ENCODE data around the gene TBX5. TPM values are rescaled to one million over a fixed set of nuclear protein-coding genes. Genes with fewer than 3 reads are reported as not detected.

Gene TBX5
- total and polyA plus RNA-seq, 2 of the 4 experiments (the other 2 are of a cell fraction), result 13.3 to 14.7 TPM

DNA sequence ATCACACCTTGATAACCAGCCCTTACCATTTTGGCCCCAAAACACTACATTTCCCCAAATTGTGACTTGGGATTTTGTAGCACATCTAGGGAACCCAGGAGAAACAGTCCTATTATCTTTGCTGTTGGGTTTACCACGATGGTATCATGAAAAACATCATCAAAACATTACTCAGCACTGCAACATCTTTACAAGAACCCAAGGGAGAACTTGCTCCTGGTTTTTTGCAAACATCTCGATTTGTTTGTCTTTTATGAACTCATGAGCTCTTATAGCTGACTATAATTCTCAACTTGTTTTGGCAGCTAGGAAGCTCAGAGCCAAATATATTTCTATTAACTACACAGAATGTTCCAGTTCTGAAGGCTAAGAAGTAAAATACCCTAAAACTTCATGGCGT is 65.7 kb downstream of the TBX5 start:
- no peak overlapping the region for H3K4me3 ChIP-seq (ENCODE audit: insufficient read depth, low read depth, low read length)
- no peak overlapping the region for H3K4me2 ChIP-seq (ENCODE audit: low read depth, low read length)
- H2AK9ac ChIP-seq (replicated peaks; ENCODE audit: low read depth, low read length, poor library complexity), result no peak overlapping the region
- no peak overlapping the region for H4K8ac ChIP-seq (ENCODE audit: low read depth in 2 of 2, low read length in 2 of 2)
- no peak overlapping the region for H2AK5ac ChIP-seq (ENCODE audit: low read depth, low read length)
- no TSS peak for BruUV-seq (replicated peaks)
- H3K23ac ChIP-seq (ENCODE audit: low read depth, low read length), result no peak overlapping the region
- peak; percentile 27 for DNase-seq
- POLR2A ChIA-PET (ENCODE audit: unreplicated experiment), result no interaction called here
- WGBS, 2 experiments (ENCODE audit: extremely low coverage in 2 of 2, insufficient read length in 1 of 2), result 14% methylated on average over 1 of the region's 3 CpGs; no CpG with 5 or more reads in 1 of the 2 experiments
- H2BK120ac ChIP-seq (ENCODE audit: low read depth, low read length), result no peak overlapping the region
- no peak overlapping the region for H4K91ac ChIP-seq (ENCODE audit: insufficient read depth, low read depth, low read length)
- intact Hi-C loops (cut with micrococcal nuclease) (no loop called here), in situ Hi-C loops (cut with MboI; ENCODE audit: low sequenced_read_pairs) (no loop called here), dilution Hi-C loops (cut with HindIII; ENCODE audit: low sequenced_read_pairs, unreplicated experiment) (no loop called here)
- H3K27me3 ChIP-seq (ENCODE audit: control insufficient read depth, insufficient read depth, low read length), result no peaks in the 10 kb centered on the region
- H4K20me1 ChIP-seq (ENCODE audit: insufficient read depth, low read length), result no peaks in the 10 kb centered on the region
- 0 out of 2 replicates have a peak, but pooled peaks cover 2% of the 10 kb centered on the region for H3K4me1 ChIP-seq (ENCODE audit: control insufficient read depth, insufficient read depth, low read length)
- no peak overlapping the region for H2AFZ ChIP-seq (replicated peaks; ENCODE audit: low read length, poor library complexity)
- H3K9ac ChIP-seq (ENCODE audit: low read depth, low read length), result no peak overlapping the region
- no peaks in the 10 kb centered on the region for H3K36me3 ChIP-seq (ENCODE audit: control insufficient read depth, insufficient read depth, low read length)
- H4K5ac ChIP-seq (ENCODE audit: low read depth, low read length), result no peak overlapping the region
- H3K9me3 ChIP-seq (ENCODE audit: control insufficient read depth, insufficient read depth, low read length), result no peaks in the 10 kb centered on the region; the same call in 1 of the 2 replicates
- no peak overlapping the region for H3K56ac ChIP-seq (ENCODE audit: extremely low read depth, insufficient read depth, low read length)
- H2BK5ac ChIP-seq (ENCODE audit: low read depth, low read length, poor library complexity, severe bottlenecking), result no peak overlapping the region
- H3K27ac ChIP-seq (ENCODE audit: insufficient read depth, low read length), result no peak overlapping the region
- H2BK20ac ChIP-seq (ENCODE audit: low read depth, low read length), result no peak overlapping the region
- no peak overlapping the region for H3K14ac ChIP-seq (replicated peaks; ENCODE audit: low read depth, low read length)
- H3K18ac ChIP-seq (ENCODE audit: low read depth, low read length), result no peak overlapping the region
- H3K9me1 ChIP-seq (ENCODE audit: insufficient read depth, low read length), result 0 out of 2 replicates have a peak, but pooled peaks cover 3% of the 10 kb centered on the region
- TF ChIP-seq, protein P1, sequence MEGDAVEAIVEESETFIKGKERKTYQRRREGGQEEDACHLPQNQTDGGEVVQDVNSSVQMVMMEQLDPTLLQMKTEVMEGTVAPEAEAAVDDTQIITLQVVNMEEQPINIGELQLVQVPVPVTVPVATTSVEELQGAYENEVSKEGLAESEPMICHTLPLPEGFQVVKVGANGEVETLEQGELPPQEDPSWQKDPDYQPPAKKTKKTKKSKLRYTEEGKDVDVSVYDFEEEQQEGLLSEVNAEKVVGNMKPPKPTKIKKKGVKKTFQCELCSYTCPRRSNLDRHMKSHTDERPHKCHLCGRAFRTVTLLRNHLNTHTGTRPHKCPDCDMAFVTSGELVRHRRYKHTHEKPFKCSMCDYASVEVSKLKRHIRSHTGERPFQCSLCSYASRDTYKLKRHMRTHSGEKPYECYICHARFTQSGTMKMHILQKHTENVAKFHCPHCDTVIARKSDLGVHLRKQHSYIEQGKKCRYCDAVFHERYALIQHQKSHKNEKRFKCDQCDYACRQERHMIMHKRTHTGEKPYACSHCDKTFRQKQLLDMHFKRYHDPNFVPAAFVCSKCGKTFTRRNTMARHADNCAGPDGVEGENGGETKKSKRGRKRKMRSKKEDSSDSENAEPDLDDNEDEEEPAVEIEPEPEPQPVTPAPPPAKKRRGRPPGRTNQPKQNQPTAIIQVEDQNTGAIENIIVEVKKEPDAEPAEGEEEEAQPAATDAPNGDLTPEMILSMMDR (conservative IDR thresholded peaks at IDR 0.05; ENCODE audit: low read depth, low read length), result no peak
- TF ChIP-seq RFX5 (IDR thresholded peaks at IDR 0.05; ENCODE audit: low read depth, low read length), result no peak
- TF ChIP-seq RCOR1 (IDR thresholded peaks at IDR 0.05; ENCODE audit: insufficient replicate concordance, low read length), result no peak
- TF ChIP-seq POLR2A (IDR thresholded peaks at IDR 0.05; ENCODE audit: low read depth, low read length), result no peak
- no peak for TF ChIP-seq RAD21 (IDR thresholded peaks at IDR 0.05; ENCODE audit: low read length)
- TF ChIP-seq CEBPB (IDR thresholded peaks at IDR 0.05; ENCODE audit: low read depth, low read length), result no peak
- TF ChIP-seq, protein P2, sequence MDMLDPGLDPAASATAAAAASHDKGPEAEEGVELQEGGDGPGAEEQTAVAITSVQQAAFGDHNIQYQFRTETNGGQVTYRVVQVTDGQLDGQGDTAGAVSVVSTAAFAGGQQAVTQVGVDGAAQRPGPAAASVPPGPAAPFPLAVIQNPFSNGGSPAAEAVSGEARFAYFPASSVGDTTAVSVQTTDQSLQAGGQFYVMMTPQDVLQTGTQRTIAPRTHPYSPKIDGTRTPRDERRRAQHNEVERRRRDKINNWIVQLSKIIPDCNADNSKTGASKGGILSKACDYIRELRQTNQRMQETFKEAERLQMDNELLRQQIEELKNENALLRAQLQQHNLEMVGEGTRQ (IDR thresholded peaks at IDR 0.05; ENCODE audit: low read depth, low read length), result no peak
- no peak for TF ChIP-seq SMC3 (IDR thresholded peaks at IDR 0.05; ENCODE audit: low read depth, low read length)
- no peak for TF ChIP-seq MAFK (IDR thresholded peaks at IDR 0.05; ENCODE audit: low read depth, low read length)
- TF ChIP-seq BHLHE40 (IDR thresholded peaks at IDR 0.05; ENCODE audit: low read depth, low read length), result no peak
- TF ChIP-seq CHD1 (IDR thresholded peaks at IDR 0.05; ENCODE audit: low read depth, low read length), result no peak
- no peak for TF ChIP-seq MXI1 (IDR thresholded peaks at IDR 0.05; ENCODE audit: borderline replicate concordance, low read depth, low read length)
- TF ChIP-seq FOS (IDR thresholded peaks at IDR 0.05; ENCODE audit: low read depth, low read length), result no peak
- no peak for TF ChIP-seq NFE2L2 (IDR thresholded peaks at IDR 0.05; ENCODE audit: low read depth, low read length)
- no peak for TF ChIP-seq MAZ (IDR thresholded peaks at IDR 0.05; ENCODE audit: borderline replicate concordance, low read depth, low read length)
- TF ChIP-seq, protein P3, sequence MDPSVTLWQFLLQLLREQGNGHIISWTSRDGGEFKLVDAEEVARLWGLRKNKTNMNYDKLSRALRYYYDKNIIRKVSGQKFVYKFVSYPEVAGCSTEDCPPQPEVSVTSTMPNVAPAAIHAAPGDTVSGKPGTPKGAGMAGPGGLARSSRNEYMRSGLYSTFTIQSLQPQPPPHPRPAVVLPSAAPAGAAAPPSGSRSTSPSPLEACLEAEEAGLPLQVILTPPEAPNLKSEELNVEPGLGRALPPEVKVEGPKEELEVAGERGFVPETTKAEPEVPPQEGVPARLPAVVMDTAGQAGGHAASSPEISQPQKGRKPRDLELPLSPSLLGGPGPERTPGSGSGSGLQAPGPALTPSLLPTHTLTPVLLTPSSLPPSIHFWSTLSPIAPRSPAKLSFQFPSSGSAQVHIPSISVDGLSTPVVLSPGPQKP (IDR thresholded peaks at IDR 0.05; ENCODE audit: borderline replicate concordance, low read depth, low read length), result no peak
- no peak overlapping the region for H2BK15ac ChIP-seq (ENCODE audit: low read depth, low read length)
- H3K79me1 ChIP-seq (ENCODE audit: low read depth in 1 of 2, low read length in 2 of 2), result no peaks in the 10 kb centered on the region
- CTCF ChIA-PET, result no interaction called here
- no peak; the same call in none of the 2 replicates for ATAC-seq (ENCODE audit: low read depth)
- no peak overlapping the region for H3K4ac ChIP-seq (ENCODE audit: low read depth, low read length)
